HEK293 (cell line): ENCODE results near the gene SHROOM3.

Source experiments
- GLI4 ChIP-seq: fragments of 450-650 bp; formaldehyde crosslinking; IDR thresholded peaks from 2 replicates; pipeline ENCODE4 v1.5.1; 2016; ENCODE audit warnings: missing biosample characterization, missing genetic modification characterization
- KLF1 ChIP-seq: fragments of 450-650 bp; formaldehyde crosslinking; IDR thresholded peaks from 2 replicates; pipeline ENCODE4 v1.5.1; 2016; ENCODE audit warnings: missing biosample characterization, missing genetic modification characterization
- SALL2 ChIP-seq: fragments of 450-650 bp; formaldehyde crosslinking; IDR thresholded peaks from 2 replicates; pipeline ENCODE4 v1.5.0; 2017; ENCODE audit warnings: missing biosample characterization, mild to moderate bottlenecking, missing genetic modification characterization, borderline replicate concordance
- YY1 ChIP-seq: fragments of 450-650 bp; formaldehyde crosslinking; IDR thresholded peaks from 2 replicates; pipeline ENCODE4 v1.5.1; 2018; ENCODE audit warnings: missing biosample characterization, missing genetic modification characterization
- ZFP37 ChIP-seq: fragments of 450-650 bp; formaldehyde crosslinking; IDR thresholded peaks from 2 replicates; pipeline ENCODE4 v1.5.1; 2016; ENCODE audit warnings: missing biosample characterization, missing genetic modification characterization
- ZNF121 ChIP-seq: fragments of 450-650 bp; formaldehyde crosslinking; IDR thresholded peaks from 2 replicates; pipeline ENCODE4 v1.5.1; 2016; ENCODE audit warnings: missing biosample characterization, missing genetic modification characterization
- ZNF138 ChIP-seq: fragments of 450-650 bp; formaldehyde crosslinking; IDR thresholded peaks from 2 replicates; pipeline ENCODE4 v1.5.1; 2016; ENCODE audit warnings: missing biosample characterization, missing genetic modification characterization, borderline replicate concordance
- ZNF175 ChIP-seq: fragments of 450-650 bp; formaldehyde crosslinking; IDR thresholded peaks from 2 replicates; pipeline ENCODE4 v1.5.1; 2016; ENCODE audit warnings: missing biosample characterization, missing genetic modification characterization
- ZNF521 ChIP-seq: fragments of 450-650 bp; formaldehyde crosslinking; IDR thresholded peaks from 2 replicates; pipeline ENCODE4 v1.5.1; 2017; ENCODE audit warnings: missing biosample characterization, mild to moderate bottlenecking, missing genetic modification characterization
- ZNF571 ChIP-seq: fragments of 450-650 bp; formaldehyde crosslinking; IDR thresholded peaks from 2 replicates; pipeline ENCODE4 v1.5.0; 2017; ENCODE audit warnings: missing biosample characterization, missing genetic modification characterization
- ZNF777 ChIP-seq: fragments of 450-650 bp; formaldehyde crosslinking; IDR thresholded peaks from 2 replicates; pipeline ENCODE4 v1.5.1; 2017; ENCODE audit warnings: missing biosample characterization, missing genetic modification characterization, borderline replicate concordance
- TF ChIP-seq, protein P1 (sequence below): fragments of 450-650 bp; formaldehyde crosslinking; IDR thresholded peaks from 2 replicates; pipeline ENCODE4 v1.5.1; 2016; ENCODE audit warnings: missing biosample characterization, missing genetic modification characterization

DNA sequence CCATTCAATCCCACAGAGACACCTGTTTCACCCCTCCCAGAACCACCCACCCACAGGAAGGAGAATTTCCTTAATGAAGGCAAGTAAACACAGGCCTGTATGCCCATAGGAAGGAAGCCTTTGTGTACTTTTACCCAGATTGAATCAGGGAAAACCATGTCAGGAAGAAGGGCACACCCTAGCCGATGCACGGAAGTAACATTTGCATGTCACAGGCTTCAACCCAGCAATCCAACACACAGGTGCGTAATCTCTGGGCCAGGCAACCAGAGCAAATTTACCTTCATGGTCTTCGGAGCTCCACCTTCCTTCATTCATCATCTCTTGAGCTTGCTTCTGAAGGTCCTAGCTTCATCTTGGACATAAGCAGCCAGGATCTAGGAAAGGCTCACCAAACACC lies 206.3 kb downstream of the SHROOM3 start:
- TF ChIP-seq YY1 (tag by site-specific recombination) (no peak), ZNF121 (tag by site-specific recombination) (no peak), GLI4 (tag by site-specific recombination) (no peak), ZNF571 (tag by site-specific recombination) (no peak), ZNF777 (no peak), ZNF138 (tag by site-specific recombination) (no peak), KLF1 (tag by site-specific recombination) (no peak), SALL2 (tag by site-specific recombination) (no peak), ZFP37 (no peak), ZNF521 (tag by site-specific recombination) (no peak), ZNF175 (no peak)
- TF ChIP-seq, protein P1, sequence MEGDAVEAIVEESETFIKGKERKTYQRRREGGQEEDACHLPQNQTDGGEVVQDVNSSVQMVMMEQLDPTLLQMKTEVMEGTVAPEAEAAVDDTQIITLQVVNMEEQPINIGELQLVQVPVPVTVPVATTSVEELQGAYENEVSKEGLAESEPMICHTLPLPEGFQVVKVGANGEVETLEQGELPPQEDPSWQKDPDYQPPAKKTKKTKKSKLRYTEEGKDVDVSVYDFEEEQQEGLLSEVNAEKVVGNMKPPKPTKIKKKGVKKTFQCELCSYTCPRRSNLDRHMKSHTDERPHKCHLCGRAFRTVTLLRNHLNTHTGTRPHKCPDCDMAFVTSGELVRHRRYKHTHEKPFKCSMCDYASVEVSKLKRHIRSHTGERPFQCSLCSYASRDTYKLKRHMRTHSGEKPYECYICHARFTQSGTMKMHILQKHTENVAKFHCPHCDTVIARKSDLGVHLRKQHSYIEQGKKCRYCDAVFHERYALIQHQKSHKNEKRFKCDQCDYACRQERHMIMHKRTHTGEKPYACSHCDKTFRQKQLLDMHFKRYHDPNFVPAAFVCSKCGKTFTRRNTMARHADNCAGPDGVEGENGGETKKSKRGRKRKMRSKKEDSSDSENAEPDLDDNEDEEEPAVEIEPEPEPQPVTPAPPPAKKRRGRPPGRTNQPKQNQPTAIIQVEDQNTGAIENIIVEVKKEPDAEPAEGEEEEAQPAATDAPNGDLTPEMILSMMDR: no peak
